ENCODE data around the gene IFITM5.

The IFITM5 gene

DNA sequence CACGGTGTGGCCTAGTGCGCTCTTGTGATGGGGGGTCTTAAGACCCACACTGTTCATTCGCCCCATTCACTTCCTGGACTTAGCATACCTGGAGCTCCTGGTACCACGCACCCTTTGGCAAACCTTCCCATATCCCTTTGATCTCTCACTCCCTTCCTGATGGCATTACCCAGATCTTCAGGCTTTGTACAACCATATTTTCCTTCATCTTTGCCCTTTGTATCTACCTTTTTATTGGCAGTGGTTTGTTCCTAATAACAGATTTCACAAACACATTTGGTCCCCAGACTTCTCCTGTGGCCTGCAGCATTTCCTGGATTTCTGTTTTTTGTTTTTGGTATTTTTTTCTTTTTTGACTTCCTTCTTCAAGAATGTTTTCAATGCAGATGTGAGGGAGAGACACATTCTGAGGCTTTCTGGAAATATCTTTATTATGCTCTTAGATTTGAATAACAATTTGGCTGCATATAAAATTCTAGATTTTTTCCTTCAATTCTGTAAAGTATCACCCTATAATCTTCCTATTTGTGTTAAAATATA is 37.4 kb upstream of the IFITM5 start:
- TF ChIP-seq, protein P1, sequence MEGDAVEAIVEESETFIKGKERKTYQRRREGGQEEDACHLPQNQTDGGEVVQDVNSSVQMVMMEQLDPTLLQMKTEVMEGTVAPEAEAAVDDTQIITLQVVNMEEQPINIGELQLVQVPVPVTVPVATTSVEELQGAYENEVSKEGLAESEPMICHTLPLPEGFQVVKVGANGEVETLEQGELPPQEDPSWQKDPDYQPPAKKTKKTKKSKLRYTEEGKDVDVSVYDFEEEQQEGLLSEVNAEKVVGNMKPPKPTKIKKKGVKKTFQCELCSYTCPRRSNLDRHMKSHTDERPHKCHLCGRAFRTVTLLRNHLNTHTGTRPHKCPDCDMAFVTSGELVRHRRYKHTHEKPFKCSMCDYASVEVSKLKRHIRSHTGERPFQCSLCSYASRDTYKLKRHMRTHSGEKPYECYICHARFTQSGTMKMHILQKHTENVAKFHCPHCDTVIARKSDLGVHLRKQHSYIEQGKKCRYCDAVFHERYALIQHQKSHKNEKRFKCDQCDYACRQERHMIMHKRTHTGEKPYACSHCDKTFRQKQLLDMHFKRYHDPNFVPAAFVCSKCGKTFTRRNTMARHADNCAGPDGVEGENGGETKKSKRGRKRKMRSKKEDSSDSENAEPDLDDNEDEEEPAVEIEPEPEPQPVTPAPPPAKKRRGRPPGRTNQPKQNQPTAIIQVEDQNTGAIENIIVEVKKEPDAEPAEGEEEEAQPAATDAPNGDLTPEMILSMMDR (IDR thresholded peaks at IDR 0.05), result no peak

DNA sequence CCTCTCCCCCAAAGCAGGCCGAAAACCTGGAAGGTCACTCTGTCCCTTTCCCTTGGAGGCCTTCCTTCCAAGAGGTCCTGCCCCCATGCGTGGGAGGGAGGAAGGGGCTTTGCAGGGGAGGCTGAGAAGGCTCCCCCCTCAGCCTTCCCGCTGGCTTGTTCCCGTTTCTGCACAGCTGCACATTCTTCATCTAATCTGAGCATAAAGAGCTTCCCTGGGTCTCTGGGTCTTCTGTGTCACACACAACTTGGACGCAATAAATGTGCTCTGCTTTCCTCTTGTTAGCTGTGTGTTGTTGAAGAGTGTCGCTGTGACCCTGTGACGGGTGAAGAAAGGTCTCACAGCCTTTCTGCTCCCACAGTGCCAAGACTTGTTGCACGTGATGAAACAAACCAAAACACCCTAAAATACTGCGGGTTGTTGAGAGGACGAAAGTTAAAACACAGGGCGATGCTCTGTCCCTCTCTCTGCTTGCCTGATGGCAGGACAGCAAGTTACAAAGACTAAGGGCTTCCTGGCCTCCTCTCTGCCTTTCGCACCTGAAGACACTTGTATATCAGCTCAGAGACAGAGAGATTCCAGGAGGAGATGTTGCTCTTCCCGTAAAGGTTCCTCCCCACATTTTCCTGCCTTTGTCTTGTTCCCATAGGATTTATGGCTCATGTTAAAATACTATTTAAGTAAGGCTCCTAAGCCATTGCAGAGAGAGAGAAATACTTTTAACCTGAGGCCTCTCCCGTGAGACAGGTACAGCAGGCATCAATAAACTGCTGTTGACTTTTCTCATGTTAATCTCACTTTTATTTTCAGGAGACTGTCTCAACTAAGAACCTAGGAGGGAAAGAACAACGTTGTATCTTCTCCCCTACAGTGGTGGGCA is 36.7 kb upstream of the IFITM5 start:
- TF ChIP-seq, protein P1 (IDR thresholded peaks at IDR 0.05), result no peak

- TF ChIP-seq, protein P1 (IDR thresholded peaks at IDR 0.05), result no peak
Measured at GRCh38 chr11:334264-334994, 35.1 kb upstream of the IFITM5 start.

- TF ChIP-seq, protein P1 (IDR thresholded peaks at IDR 0.05), result no peak
Measured at GRCh38 chr11:332651-333480, 33.5 kb upstream of the IFITM5 start.

- TF ChIP-seq, protein P1 (IDR thresholded peaks at IDR 0.05), result no peak
Measured at GRCh38 chr11:331358-332060, 32.2 kb upstream of the IFITM5 start.

DNA sequence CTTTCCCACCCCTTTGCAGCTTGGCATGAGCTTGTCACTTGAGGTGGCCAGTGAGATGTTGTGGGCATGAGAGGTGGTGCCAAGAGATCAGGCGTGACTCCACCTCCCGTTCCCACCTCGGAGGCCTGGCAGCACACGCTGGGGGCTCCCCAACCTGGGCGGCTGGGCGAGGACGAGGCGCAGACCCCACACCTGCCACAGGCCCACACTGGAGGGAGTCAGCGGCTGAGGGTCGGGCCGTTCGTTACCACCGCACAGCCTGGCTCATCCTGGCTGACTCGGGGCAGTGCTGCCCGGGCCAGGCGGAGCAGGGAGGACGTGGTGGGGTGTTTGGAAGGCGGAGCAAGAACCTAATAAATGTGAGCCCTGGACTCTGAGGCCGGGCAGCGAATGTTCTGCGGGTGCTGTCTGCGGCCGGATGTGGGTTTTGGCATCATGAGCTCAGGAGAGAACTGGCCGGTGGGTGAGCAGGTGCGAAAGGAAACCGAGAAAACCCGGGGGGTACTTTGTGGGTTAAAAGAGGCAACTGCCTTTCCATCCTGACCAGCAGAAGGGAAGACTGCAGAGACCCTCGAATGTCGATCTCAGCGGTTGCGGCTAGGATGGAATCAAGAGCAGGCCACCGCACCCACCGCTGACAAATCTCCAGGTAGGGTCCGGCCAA is 31.5 kb upstream of the IFITM5 start:
- TF ChIP-seq, protein P1 (IDR thresholded peaks at IDR 0.05), result no peak

All from LNCAP (cell line).